Activated CD4-positive, alpha-beta T cell treated with anti-CD3 and anti-CD28 coated beads, Interleukin-2, amount 10 ng/mL, durations not matched to agents 24 days and 14 days (primary cell): Measurements from ENCODE around the gene CAMP. TPM values are rescaled to one million over a fixed set of nuclear protein-coding genes. Genes with fewer than 3 reads are reported as not detected.
A peak's percentile ranks its signal among the peaks of the same experiment; 100 is the strongest.

Experiments used
- DNase-seq: peaks from one replicate; pipeline ENCODE4 v3.0.0; 2022
- H3K27ac Mint-ChIP-seq: one replicate; pipeline ENCODE4 v1.8.0; 2022; ENCODE audit warnings: mild to moderate bottlenecking, mixed read lengths
- H3K27me3 Mint-ChIP-seq: one replicate; pipeline ENCODE4 v1.8.0; 2022; ENCODE audit warnings: mixed read lengths
- H3K36me3 Mint-ChIP-seq: one replicate; pipeline ENCODE4 v1.8.0; 2022; ENCODE audit warnings: low read depth, mild to moderate bottlenecking, mixed read lengths
- H3K4me1 Mint-ChIP-seq: one replicate; pipeline ENCODE4 v1.8.0; 2021; ENCODE audit warnings: mixed read lengths
- H3K4me3 Mint-ChIP-seq: one replicate; pipeline ENCODE4 v1.8.0; 2022; ENCODE audit warnings: mild to moderate bottlenecking, moderate library complexity, mixed read lengths
- H3K9me3 Mint-ChIP-seq: one replicate; pipeline ENCODE4 v1.8.0; 2021; ENCODE audit warnings: mixed read lengths
- intact Hi-C: fragments of 100-400 bp; cut with micrococcal nuclease; formaldehyde crosslinking; loops from one replicate; pipeline ENCODE4 v1.15.1; 2023
- total RNA-seq: library from RNA; stranded (reverse); gene quantifications from 2 replicates; pipeline ENCODE4 v1.2.3, GENCODE V29; 2022

Gene CAMP
- total RNA-seq, 1 donor from 2014 or later: not detected

GRCh38 chr3:48220746-48221145 lies 2.5 kb upstream of the CAMP start:
- Mint-ChIP-seq H3K27ac (no peak overlapping the region), H3K36me3 (no peaks in the 10 kb centered on the region), H3K4me3 (no peak overlapping the region), H3K4me1 (no peaks in the 10 kb centered on the region), H3K9me3 (no peaks in the 10 kb centered on the region), H3K27me3 (peaks cover 4% of the 10 kb centered on the region)
- intact Hi-C loops: no loop called here
- DNase-seq: no peak

DNA sequence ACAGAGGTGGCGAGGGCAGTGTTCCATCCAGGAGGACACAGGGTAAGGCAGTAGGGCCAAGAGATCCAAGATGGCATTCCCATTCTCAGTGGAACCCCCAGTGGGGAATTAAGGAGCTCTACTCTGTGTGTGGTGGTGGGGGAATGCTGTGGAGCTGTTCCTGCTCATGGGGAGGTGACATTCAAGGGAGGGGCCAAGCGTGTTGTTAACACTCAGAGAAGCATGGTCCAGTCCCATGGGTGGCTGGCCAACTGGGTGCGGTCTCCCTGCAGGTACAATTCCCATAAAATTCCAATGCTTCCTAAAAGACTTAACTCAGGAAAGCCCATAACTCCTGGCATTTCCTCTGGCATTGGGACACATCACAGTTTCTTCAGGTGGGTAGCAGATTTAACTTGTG lies 2.3 kb downstream of the CAMP start:
- intact Hi-C loops: no loop called here
- Mint-ChIP-seq H3K4me3 (no peak overlapping the region), H3K27me3 (peaks cover 2% of the 10 kb centered on the region), H3K9me3 (no peaks in the 10 kb centered on the region), H3K27ac (no peak overlapping the region), H3K36me3 (no peaks in the 10 kb centered on the region), H3K4me1 (peaks cover 2% of the 10 kb centered on the region)
- no peak for DNase-seq

GRCh38 chr3:48226939-48227338 lies 3.6 kb downstream of the CAMP start:
- Mint-ChIP-seq H3K27me3 (peaks cover 2% of the 10 kb centered on the region), H3K9me3 (no peaks in the 10 kb centered on the region), H3K4me3 (no peak overlapping the region), H3K27ac (no peak overlapping the region), H3K4me1 (peaks cover 2% of the 10 kb centered on the region), H3K36me3 (no peaks in the 10 kb centered on the region)
- intact Hi-C loops: no loop called here
- no peak for DNase-seq

DNA sequence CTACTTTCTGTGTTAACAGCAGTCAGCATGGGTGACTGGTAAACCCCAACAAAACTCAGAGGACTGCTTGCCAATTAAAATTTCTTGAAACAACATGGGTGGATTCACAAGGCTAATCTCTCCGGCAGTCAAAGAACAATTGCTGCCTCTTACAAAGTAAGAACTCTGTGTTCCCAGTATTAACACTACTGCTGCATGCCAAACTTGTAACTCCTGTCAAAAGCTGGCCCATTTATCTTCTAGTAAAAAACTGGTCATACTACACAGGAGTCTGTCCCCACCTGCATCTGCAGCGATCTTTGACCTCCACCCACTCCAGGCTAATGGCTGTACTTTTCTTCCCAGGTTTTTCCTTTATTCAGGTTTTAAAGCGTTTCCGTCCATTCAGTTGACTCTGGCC lies 8.9 kb downstream of the CAMP start:
- H3K9me3 Mint-ChIP-seq: no peaks in the 10 kb centered on the region
- H3K27me3 Mint-ChIP-seq: peaks cover 2% of the 10 kb centered on the region
- no peaks in the 10 kb centered on the region for H3K36me3 Mint-ChIP-seq
- no peak overlapping the region for H3K27ac Mint-ChIP-seq
- peaks cover 7% of the 10 kb centered on the region for H3K4me1 Mint-ChIP-seq
- no peak for DNase-seq
- H3K4me3 Mint-ChIP-seq: no peak overlapping the region
- intact Hi-C loops: loop anchor here (1.0 kb wide), 2 partner anchors 36 to 204 kb away; no protein-coding TSS in a partner anchor

DNA sequence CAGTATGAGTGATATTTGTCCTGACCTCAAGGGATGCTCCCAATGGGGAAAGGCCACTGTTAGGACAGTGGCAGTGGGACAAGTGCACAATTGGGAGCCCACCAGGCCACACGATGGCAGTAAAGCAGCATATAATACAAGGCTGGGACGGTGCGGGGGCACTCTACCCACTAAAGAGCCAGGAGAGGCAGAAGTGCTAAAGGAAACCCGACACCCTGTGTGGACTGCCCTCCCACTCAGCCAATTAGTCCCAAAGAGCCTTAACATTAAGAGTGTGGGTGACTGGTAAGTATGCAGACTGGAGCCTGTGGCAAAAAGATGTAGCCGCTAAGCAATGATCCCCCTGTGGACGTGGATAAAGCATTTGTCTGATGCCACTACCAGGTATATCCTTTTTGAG lies 9.4 kb downstream of the CAMP start:
- Mint-ChIP-seq H3K4me1 (peaks cover 6% of the 10 kb centered on the region), H3K27me3 (peaks cover 2% of the 10 kb centered on the region), H3K4me3 (no peak overlapping the region), H3K27ac (no peak overlapping the region), H3K36me3 (no peaks in the 10 kb centered on the region), H3K9me3 (no peaks in the 10 kb centered on the region)
- intact Hi-C loops: loop anchor here (1.0 kb wide), 2 partner anchors 36 to 204 kb away; no protein-coding TSS in a partner anchor
- peak; percentile 85 for DNase-seq

DNA sequence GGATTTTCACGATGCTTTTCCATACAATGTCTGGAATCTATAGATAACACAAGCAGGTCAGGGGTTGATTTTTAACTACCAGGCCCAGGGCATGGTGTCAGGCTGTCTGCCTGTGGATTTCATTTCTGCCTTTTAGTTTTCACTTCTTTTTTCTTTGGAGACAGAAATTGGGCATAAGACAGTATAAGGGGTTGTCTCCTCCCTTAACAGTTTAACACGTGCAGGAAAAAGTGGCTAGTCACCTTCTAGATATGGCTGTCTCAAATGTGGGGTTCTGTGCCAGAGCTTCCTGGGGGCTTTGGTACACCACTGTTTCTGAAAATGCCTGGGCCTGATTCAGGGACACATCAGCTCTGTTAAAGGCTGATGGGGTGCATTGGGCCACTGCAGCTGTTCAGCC lies 10.2 kb downstream of the CAMP start:
- H3K4me3 Mint-ChIP-seq: no peak overlapping the region
- no peaks in the 10 kb centered on the region for H3K36me3 Mint-ChIP-seq
- H3K27me3 Mint-ChIP-seq: peaks cover 2% of the 10 kb centered on the region
- no peaks in the 10 kb centered on the region for H3K9me3 Mint-ChIP-seq
- DNase-seq: no peak
- intact Hi-C loops: no loop called here
- no peak overlapping the region for H3K27ac Mint-ChIP-seq
- peaks cover 6% of the 10 kb centered on the region for H3K4me1 Mint-ChIP-seq

DNA sequence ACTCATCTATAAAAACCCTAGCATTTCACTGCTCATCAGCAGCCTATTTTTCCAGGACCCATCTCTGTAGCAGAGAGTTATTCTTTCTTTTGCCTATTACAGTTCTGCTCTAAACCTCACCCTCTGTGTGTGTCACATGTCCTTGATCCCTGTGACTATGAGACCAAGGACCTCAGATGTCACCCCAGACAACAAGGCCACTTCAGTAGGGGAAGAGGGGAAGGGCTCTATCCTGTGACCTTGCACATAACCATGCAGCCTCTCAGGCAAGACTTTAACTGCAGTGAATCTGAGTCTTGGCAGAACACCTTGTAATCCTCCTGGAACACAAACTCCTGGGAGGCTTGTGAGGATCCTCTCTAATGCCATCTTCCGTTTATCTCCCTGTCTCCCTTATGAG lies 13.2 kb downstream of the CAMP start:
- peaks cover 12% of the 10 kb centered on the region for H3K4me1 Mint-ChIP-seq
- peaks cover 2% of the 10 kb centered on the region for H3K27me3 Mint-ChIP-seq
- no peaks in the 10 kb centered on the region for H3K36me3 Mint-ChIP-seq
- no peak for DNase-seq
- H3K9me3 Mint-ChIP-seq: no peaks in the 10 kb centered on the region
- intact Hi-C loops: no loop called here
- H3K4me3 Mint-ChIP-seq: no peak overlapping the region
- H3K27ac Mint-ChIP-seq: no peak overlapping the region

DNA sequence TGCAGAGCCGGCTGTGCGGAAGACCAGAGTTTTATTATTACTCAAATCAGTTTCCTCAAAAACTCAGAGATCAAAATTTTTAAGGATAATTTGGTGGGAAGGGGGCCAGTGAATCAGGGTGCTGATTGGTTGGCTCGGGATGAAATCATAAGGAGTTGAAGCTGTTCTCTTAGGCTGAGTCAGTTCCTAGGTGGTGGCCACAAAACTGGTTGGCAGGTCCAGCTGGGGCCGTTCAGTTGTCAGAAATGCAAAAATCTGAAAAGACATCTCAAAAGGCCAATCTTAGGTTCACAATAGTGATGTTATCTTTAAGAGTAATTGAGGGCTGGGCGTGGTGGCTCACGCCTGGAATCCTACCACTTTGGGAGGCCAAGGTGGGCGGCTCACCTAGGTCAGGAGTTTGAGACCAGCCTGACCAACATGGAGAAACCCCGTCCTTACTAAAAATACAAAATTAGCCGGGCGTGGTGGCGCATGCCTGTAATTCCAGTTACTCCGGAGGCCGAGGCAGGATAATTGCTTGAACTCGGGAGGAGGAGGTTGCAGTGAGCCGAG lies 15.3 kb downstream of the CAMP start:
- Mint-ChIP-seq H3K9me3 (no peaks in the 10 kb centered on the region), H3K27me3 (no peaks in the 10 kb centered on the region), H3K4me3 (no peak overlapping the region), H3K36me3 (peaks cover 3% of the 10 kb centered on the region), H3K27ac (no peak overlapping the region), H3K4me1 (peaks cover 10% of the 10 kb centered on the region)
- intact Hi-C loops: no loop called here
- DNase-seq: no peak

DNA sequence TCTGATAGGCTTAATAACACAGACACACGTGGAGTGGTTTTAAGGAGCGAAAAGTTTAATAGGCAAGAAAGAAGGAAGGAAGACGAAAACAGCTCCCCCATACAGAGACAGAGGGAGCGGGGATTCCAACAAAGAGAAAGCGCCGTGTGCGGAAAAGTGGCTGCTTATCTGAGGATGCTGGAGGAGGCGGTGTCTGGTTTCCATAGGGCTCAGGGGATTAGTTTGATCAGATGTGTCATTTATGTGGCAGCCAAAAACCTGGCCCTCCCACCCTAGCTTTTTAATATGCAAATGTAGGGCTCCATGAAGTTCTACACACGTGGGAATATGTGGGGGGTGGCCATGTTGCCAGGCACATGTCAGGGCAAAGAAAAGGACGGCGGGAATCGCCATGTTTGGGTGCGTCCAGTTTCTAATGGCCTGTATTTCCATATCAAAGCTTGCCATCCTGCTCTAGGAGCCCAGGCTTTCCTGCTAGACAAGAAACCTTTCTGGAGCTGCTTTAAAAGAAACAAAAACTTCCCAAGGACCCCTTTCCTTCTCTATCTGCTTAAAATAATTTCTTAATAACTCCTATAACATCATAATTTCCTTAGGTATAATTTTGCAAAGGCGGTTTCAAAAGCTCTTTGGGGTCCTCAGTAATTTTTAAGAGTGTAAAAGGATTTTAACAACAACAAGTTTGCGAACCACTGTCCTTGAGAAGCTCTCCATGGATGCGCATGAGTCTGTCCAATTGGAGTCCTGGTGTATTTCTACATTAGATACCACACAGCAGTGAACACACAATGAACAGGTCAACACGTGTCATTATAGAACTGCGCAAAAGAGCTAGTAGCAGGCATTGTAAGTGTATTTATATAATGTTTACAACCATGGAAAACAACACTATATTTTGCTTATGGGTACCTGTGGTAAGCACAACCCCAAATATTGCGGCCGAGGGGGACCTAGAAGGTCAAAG lies 17.0 kb downstream of the CAMP start:
- Mint-ChIP-seq H3K36me3 (peaks cover 9% of the 10 kb centered on the region), H3K9me3 (no peaks in the 10 kb centered on the region), H3K27me3 (no peaks in the 10 kb centered on the region), H3K27ac (peak overlapping the region; percentile 94), H3K4me3 (peak overlapping the region; percentile 90), H3K4me1 (peaks cover 18% of the 10 kb centered on the region)
- intact Hi-C loops: loop anchor here (2.0 kb wide), 1 partner anchor 319 kb away; no protein-coding TSS in a partner anchor
- no peak for DNase-seq

- no peaks in the 10 kb centered on the region for H3K27me3 Mint-ChIP-seq
- intact Hi-C loops: loop anchor here (1.0 to 2.0 kb wide), 4 partner anchors 26 to 317 kb away; partner anchors contain the start of genes CDC25A and NME6
- H3K36me3 Mint-ChIP-seq: peaks cover 13% of the 10 kb centered on the region
- peaks cover 22% of the 10 kb centered on the region for H3K4me1 Mint-ChIP-seq
- DNase-seq: peak; percentile 69
- H3K4me3 Mint-ChIP-seq: peak overlapping the region; percentile 90
- H3K27ac Mint-ChIP-seq: peak overlapping the region; percentile 94
- H3K9me3 Mint-ChIP-seq: no peaks in the 10 kb centered on the region
Measured at GRCh38 chr3:48241796-48242455, 18.6 kb downstream of the CAMP start.

DNA sequence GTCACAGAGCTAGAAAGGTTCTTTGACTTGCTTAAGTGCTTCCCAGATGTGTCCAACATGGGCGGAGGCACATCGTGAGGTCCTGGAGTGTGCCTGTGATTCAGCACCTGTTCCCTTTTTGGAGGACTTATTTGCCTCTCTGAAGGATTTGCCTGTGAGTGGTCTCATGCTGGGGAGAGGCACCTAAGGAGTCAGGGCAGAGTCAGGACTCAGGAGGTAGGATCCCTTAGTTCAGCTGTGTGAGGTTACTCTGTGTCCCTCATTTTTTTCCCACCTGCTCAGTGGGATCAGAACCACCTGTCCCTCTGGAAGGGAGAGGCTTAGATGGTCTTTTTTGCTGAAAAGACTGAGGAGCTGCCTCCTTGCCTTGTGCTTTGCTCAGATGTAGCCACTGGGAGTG lies 20.6 kb downstream of the CAMP start:
- Mint-ChIP-seq H3K4me3 (no peak overlapping the region), H3K4me1 (peaks cover 37% of the 10 kb centered on the region), H3K9me3 (no peaks in the 10 kb centered on the region), H3K27ac (no peak overlapping the region), H3K27me3 (no peaks in the 10 kb centered on the region), H3K36me3 (peaks cover 31% of the 10 kb centered on the region)
- intact Hi-C loops: no loop called here
- no peak for DNase-seq

- no peaks in the 10 kb centered on the region for H3K27me3 Mint-ChIP-seq
- H3K4me3 Mint-ChIP-seq: no peak overlapping the region
- H3K36me3 Mint-ChIP-seq: peaks cover 36% of the 10 kb centered on the region
- intact Hi-C loops: no loop called here
- H3K4me1 Mint-ChIP-seq: peaks cover 37% of the 10 kb centered on the region
- no peaks in the 10 kb centered on the region for H3K9me3 Mint-ChIP-seq
- no peak overlapping the region for H3K27ac Mint-ChIP-seq
- no peak for DNase-seq
Measured at GRCh38 chr3:48244461-48244860, 21.2 kb downstream of the CAMP start.

GRCh38 chr3:48245136-48245535 lies 21.8 kb downstream of the CAMP start:
- Mint-ChIP-seq H3K4me1 (peaks cover 37% of the 10 kb centered on the region), H3K4me3 (no peak overlapping the region)

GRCh38 chr3:48247401-48247811 lies 24.1 kb downstream of the CAMP start:
- DNase-seq: peak; percentile 67
- H3K9me3 Mint-ChIP-seq: no peaks in the 10 kb centered on the region

More at GRCh38 chr3:48245136-48245535, 21.8 kb downstream of the CAMP start:
- no peaks in the 10 kb centered on the region for H3K27me3 Mint-ChIP-seq
- no peak for DNase-seq
- H3K9me3 Mint-ChIP-seq: no peaks in the 10 kb centered on the region
- intact Hi-C loops: no loop called here
- peaks cover 37% of the 10 kb centered on the region for H3K36me3 Mint-ChIP-seq
- peak overlapping the region; percentile 16 for H3K27ac Mint-ChIP-seq

More at GRCh38 chr3:48247401-48247811, 24.1 kb downstream of the CAMP start:
- Mint-ChIP-seq H3K27me3 (no peaks in the 10 kb centered on the region), H3K4me3 (peak overlapping the region; percentile 45), H3K27ac (peak overlapping the region; percentile 85), H3K4me1 (peaks cover 33% of the 10 kb centered on the region), H3K36me3 (peaks cover 47% of the 10 kb centered on the region)
- intact Hi-C loops: no loop called here
